Glutamatergic neuron (in vitro differentiated cells): Measurements from ENCODE around the gene SCRT2. TPM values are rescaled to one million over a fixed set of nuclear protein-coding genes. Genes with fewer than 3 reads are reported as not detected.
A peak's percentile ranks its signal among the peaks of the same experiment; 100 is the strongest.
"Not testable (repeated sequence)": the region's sequence is repeated elsewhere in the genome, so short reads cannot be mapped to it uniquely, and the experiment has no call there.

Source experiments
- DNase-seq: peaks from one replicate; pipeline ENCODE4 v3.0.0; 2022
- H3K27ac Mint-ChIP-seq: one replicate; pipeline ENCODE4 v1.8.0; 2020; ENCODE audit warnings: mild to moderate bottlenecking, mixed read lengths, inconsistent platforms; ENCODE audit not compliant: unreplicated experiment
- H3K27me3 Mint-ChIP-seq: one replicate; pipeline ENCODE4 v1.8.0; 2020; ENCODE audit warnings: mild to moderate bottlenecking, moderate library complexity, mixed read lengths, inconsistent platforms; ENCODE audit not compliant: unreplicated experiment
- H3K36me3 Mint-ChIP-seq: one replicate; pipeline ENCODE4 v1.8.0; 2020; ENCODE audit warnings: mild to moderate bottlenecking, mixed read lengths, inconsistent platforms; ENCODE audit not compliant: unreplicated experiment
- H3K4me1 Mint-ChIP-seq: one replicate; pipeline ENCODE4 v1.8.0; 2020; ENCODE audit warnings: mild to moderate bottlenecking, low read depth, mixed read lengths, inconsistent platforms; ENCODE audit not compliant: unreplicated experiment
- H3K4me3 Mint-ChIP-seq: one replicate; pipeline ENCODE4 v1.8.0; 2020; ENCODE audit warnings: mild to moderate bottlenecking, mixed read lengths, inconsistent platforms; ENCODE audit not compliant: unreplicated experiment
- H3K9me3 Mint-ChIP-seq: one replicate; pipeline ENCODE4 v1.8.0; 2020; ENCODE audit warnings: mild to moderate bottlenecking, moderate library complexity, mixed read lengths, inconsistent platforms; ENCODE audit not compliant: unreplicated experiment
- long read RNA-seq: library from polyadenylated mRNA; unstranded; transcript quantifications from one replicate; pipeline ENCODE4 v2.0.0, GENCODE V29; 2020; ENCODE audit not compliant: unreplicated experiment
- total RNA-seq: library from RNA; stranded (reverse); fragmentation: NEBNext Ultra II Directional; extraction: Animal tissue kit (Norgen Biotek cat#: 25700); gene quantifications from one replicate; pipeline ENCODE4 v1.2.1, GENCODE V29; 2021; ENCODE audit not compliant: unreplicated experiment
- TF ChIP-seq, protein P1 (sequence below): fragments of 200-600 bp; sonication (generic); IDR thresholded peaks from one replicate; pipeline ENCODE4 v1.5.0; 2021; ENCODE audit not compliant: partially characterized antibody, unreplicated experiment

SCRT2 gene
- 28.0 TPM for total RNA-seq
- long read RNA-seq, partial matches to known transcripts, result 0 of 2 reads
- long read RNA-seq, other reads (novel, unspliced or antisense), result 2 of 2 reads

DNA sequence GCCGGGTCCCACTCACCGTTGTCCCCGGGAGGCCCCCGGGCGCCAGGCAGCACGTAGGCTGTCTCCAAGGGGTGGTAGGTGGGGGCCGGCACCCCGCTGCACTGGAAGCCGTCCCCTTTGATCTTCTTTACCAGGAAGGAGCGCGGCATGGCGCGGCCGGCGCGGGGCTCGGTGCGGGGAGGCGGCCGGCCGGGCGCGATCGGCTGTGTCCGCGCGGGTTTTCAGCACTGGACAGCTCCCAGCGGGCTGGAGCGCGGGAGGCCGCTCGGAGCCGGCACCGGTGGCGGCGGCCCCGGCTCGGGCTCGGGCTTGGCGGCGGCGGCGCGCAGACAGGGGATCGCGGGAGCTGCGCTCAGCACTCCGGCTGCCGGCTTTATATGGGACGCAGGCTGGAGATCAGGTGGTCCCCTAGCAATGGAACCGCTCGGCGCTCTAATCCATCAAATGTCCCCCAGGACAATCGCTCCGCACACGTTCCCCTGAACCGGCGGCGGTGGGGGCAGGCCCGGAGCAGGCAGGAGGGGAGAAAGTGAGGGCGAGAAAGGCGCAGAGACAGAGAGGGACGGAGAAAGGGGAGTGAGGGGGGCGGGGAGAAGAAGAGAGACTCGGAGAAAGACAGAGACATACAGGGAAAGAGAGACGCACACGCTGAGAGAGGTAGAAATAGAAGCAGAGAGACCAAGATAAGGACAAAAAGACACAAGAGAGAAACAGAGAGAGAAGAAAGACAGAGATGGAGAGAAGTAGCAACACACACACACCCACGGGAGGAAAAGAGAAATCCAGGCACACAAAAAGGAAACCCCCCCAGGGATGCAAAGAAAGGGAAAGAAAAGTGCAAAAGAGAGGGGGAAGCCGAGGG is at the start of gene SCRT2:
SCRT2 (minus strand) TSS at position 350 of the 862 bp plus-strand sequence; CDS start at position 149, 201 bp downstream.
- H3K27me3 Mint-ChIP-seq, result peaks cover 24% of the 10 kb centered on the region
- peak within 1 kb of the TSS; percentile 96 for H3K4me3 Mint-ChIP-seq
- peak within 1 kb of the TSS; percentile 95 for H3K27ac Mint-ChIP-seq
- peaks cover 20% of the 10 kb centered on the region for H3K4me1 Mint-ChIP-seq
- TF ChIP-seq, protein P1, sequence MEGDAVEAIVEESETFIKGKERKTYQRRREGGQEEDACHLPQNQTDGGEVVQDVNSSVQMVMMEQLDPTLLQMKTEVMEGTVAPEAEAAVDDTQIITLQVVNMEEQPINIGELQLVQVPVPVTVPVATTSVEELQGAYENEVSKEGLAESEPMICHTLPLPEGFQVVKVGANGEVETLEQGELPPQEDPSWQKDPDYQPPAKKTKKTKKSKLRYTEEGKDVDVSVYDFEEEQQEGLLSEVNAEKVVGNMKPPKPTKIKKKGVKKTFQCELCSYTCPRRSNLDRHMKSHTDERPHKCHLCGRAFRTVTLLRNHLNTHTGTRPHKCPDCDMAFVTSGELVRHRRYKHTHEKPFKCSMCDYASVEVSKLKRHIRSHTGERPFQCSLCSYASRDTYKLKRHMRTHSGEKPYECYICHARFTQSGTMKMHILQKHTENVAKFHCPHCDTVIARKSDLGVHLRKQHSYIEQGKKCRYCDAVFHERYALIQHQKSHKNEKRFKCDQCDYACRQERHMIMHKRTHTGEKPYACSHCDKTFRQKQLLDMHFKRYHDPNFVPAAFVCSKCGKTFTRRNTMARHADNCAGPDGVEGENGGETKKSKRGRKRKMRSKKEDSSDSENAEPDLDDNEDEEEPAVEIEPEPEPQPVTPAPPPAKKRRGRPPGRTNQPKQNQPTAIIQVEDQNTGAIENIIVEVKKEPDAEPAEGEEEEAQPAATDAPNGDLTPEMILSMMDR, result no peak
- DNase-seq, result peak; percentile 80
- H3K9me3 Mint-ChIP-seq, result peaks cover 7% of the 10 kb centered on the region
- H3K36me3 Mint-ChIP-seq, result peaks cover 5% of the 10 kb centered on the region

DNA sequence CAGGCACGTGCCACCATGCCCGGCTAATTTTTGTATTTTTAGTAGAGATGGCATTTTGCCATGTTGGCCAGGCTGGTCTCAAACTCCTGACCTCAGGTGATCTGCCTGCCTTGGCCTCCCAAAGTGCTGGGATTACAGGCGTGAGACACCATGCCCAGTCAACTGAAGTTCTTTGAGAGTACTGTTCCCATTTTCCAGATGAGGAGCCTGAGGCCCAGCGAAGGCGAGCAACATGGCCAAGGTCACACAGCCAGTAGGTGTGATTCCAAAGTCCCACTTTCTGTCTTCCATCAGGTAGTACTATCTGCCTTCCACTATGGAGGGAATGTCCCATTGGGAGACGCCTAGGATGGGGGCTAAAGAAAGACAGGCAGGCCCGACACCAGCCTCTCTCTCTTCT is 49.2 kb upstream of the SCRT2 start:
- H3K36me3 Mint-ChIP-seq, H3K9me3 Mint-ChIP-seq, H3K4me3 Mint-ChIP-seq, DNase-seq, H3K27ac Mint-ChIP-seq: not testable (repeated sequence)
- Mint-ChIP-seq H3K4me1 (peaks cover 20% of the 10 kb centered on the region), H3K27me3 (peaks cover 21% of the 10 kb centered on the region)

DNA sequence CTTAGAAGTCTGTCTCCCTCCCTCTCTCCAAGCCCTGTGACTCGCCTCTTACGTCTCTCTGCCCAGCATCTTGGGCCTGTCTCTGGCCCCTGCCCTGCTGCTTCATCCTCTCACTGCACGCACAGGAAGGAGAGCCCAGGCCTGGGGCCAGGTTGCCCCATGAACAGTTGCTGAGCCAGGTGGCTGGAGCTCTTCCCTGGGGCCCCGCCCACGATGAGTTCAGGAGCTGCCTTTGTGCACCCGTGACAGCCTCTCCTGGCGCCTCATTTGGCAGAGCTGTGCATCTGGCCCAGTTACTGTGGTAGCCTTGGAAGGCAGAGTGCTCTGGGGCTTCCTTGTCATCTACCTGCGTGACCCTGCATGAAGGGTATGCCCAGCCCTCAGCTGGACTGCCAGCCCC is 48.2 kb upstream of the SCRT2 start:
- peaks cover 26% of the 10 kb centered on the region for H3K4me1 Mint-ChIP-seq
- peak overlapping the region; percentile 30 for H3K4me3 Mint-ChIP-seq
- no peaks in the 10 kb centered on the region for H3K36me3 Mint-ChIP-seq
- H3K27me3 Mint-ChIP-seq, result peaks cover 24% of the 10 kb centered on the region
- TF ChIP-seq, protein P1, result no peak
- peak overlapping the region; percentile 38 for H3K27ac Mint-ChIP-seq
- peaks cover 5% of the 10 kb centered on the region for H3K9me3 Mint-ChIP-seq
- peak; percentile 56 for DNase-seq

DNA sequence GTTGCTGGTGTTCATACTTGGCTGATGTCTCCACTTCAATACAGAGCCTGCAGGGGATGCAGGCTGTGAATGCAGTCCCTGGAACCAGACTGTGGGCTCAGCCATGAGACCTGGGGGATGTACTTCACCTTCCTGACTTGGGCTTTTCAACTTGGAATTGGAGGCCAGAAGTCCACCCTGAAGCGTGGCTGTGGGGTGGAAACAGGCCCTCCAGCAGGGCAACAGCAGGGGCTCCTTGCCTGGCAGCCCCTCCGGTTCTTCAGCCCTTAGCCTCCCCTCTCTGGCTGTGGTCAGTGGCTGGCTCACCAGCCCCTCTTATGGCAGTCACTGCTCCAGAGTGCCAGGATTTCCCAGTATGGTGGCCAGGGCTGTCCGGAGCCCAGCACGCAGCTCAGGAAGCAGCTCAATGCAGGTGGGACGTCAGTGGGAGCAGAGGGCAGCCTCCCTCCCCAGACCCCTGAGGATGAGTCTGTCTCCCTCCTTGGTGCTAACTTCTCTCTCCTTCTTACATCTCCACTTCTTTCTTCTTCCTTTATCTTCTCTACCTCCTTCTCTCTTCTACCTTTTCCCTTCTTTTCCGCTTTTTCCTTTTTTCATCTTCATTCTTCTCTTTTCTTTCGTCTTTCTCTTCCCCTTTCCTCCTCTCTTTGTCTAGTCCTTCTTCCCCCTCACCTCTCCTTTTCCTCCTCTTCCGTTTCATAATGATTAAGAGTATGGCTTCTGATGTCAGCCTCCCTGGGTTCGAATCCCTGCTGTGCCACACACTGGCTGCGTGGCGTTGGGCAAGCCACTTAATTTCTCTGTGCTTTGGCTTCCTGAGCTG is 47.4 kb upstream of the SCRT2 start:
- Mint-ChIP-seq H3K36me3 (no peaks in the 10 kb centered on the region), H3K27me3 (peaks cover 25% of the 10 kb centered on the region), H3K9me3 (peaks cover 5% of the 10 kb centered on the region), H3K4me1 (peaks cover 26% of the 10 kb centered on the region), H3K4me3 (peak overlapping the region; percentile 30), H3K27ac (peak overlapping the region; percentile 38)
- DNase-seq, result no peak
- TF ChIP-seq, protein P1, result no peak

DNA sequence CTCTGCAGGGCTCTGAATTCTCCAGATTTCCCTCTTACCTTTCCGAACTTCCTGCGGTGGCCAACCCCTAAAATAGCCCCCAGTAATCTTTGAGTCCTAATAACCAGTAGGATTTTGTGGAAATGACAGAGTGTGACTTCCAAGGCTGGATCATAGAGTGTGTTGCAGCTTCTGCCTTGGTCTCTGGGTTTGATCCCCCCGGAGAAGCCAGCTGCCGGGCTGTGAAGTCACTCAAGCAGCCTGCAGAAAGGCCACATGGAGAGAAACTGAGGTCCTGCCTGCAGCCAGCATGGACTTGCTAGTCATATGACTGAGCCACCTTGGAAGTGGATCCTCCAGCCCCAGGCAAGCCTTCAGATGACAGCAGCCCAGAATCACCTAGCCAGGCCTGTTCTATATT is 46.3 kb upstream of the SCRT2 start:
- no peak overlapping the region for H3K27ac Mint-ChIP-seq
- H3K36me3 Mint-ChIP-seq, result no peaks in the 10 kb centered on the region
- H3K4me3 Mint-ChIP-seq, result no peak overlapping the region
- H3K9me3 Mint-ChIP-seq, result peaks cover 5% of the 10 kb centered on the region
- H3K27me3 Mint-ChIP-seq, result peaks cover 24% of the 10 kb centered on the region
- DNase-seq, result no peak
- peaks cover 22% of the 10 kb centered on the region for H3K4me1 Mint-ChIP-seq
- TF ChIP-seq, protein P1, result no peak
